ENCODE results near the gene IL11RA. TPM values are rescaled to one million over a fixed set of nuclear protein-coding genes. Genes with fewer than 3 reads are reported as not detected.
A peak's percentile ranks its signal among the peaks of the same experiment; 100 is the strongest.

The IL11RA gene
- total and polyA plus RNA-seq, 2 of the 8 experiments (the other 6 are each of a cell fraction or from before 2014, with no cell fraction given) = 5.5 to 9.1 TPM

DNA sequence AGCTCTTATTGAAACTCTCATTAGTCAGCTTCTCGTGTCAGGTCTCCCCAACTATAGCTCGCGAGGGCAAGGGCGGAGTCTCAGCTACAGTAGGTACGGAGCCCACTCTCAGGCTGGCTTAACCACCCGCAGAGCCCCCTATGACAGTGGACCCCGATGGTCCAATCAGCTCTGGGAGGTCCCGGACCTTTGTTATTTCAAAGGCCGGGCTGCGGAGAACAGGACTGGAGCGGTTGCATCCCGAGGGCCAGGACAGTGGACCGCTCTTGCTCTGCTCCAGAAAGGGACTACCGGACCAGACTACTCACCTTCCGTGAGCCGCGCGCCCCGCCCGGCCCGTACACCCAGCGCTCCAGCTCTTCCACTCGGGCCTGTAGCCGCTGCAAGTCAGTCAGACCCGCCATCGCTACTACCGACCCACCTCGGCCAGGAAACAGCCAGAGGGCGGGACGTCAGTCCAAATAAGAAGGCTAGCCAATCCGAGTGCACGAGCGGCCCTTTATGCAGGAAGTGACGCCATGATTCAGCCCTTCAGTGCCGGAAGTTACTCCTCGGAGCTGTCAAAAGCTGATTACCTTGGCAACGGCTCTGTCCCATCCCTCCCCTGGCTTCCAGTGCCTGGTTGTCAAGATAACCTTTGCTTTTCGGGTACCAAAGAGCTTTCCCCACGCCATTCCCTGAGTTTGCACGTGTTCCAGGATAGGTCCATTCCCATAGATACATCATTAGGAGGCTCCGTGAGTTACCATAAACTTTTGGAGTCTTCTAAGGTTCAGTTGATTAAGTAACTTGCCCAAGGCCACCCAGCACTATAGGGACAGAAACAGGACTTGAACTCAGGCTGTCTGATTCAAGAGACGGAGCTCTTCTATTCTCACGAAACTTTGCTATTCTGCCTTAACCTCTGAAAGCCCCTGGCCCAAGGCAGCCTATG lies 31.7 kb upstream of the IL11RA start, which contains the start of gene DCTN3 (continued):
- TF ChIP-seq TEAD4 (IDR thresholded peaks at IDR 0.05; ENCODE audit: low read depth, low read length) (no peak), HDAC6 (IDR thresholded peaks at IDR 0.05; ENCODE audit: low read depth, low read length) (no peak), KDM5A (IDR thresholded peaks at IDR 0.05; ENCODE audit: low read length) (no peak), SAP30 (IDR thresholded peaks at IDR 0.05; ENCODE audit: insufficient read depth, insufficient replicate concordance, low read length) (no peak), SIX5 (IDR thresholded peaks at IDR 0.05; ENCODE audit: low read depth, low read length) (no peak), ASH2L (IDR thresholded peaks at IDR 0.05; ENCODE audit: low read length) (no peak), EZH2 (IDR thresholded peaks at IDR 0.05; ENCODE audit: low read depth, low read length, severe bottlenecking) (no peak), TAF1 (IDR thresholded peaks at IDR 0.05; ENCODE audit: low read depth, low read length) (peak; percentile 50; the same call in 1 of the 2 replicates), PHF8 (conservative IDR thresholded peaks at IDR 0.05; ENCODE audit: low read depth, low read length) (peak; percentile 44; the same call in 1 of the 2 replicates), RFX5 (IDR thresholded peaks at IDR 0.05; ENCODE audit: borderline replicate concordance, low read depth, low read length) (no peak), TBP (IDR thresholded peaks at IDR 0.05; ENCODE audit: low read depth, low read length) (no peak), EGR1 (IDR thresholded peaks at IDR 0.05; ENCODE audit: borderline replicate concordance, low read depth, low read length) (no peak), TAF7 (optimal IDR thresholded peaks at IDR 0.05; ENCODE audit: borderline replicate concordance, low read depth, low read length) (no peak), HDAC2 (IDR thresholded peaks at IDR 0.05; ENCODE audit: borderline replicate concordance in 1 of 2, low read depth in 2 of 2, low read length in 2 of 2) (no peak), RAD21 (IDR thresholded peaks at IDR 0.05 in 1 of 2, conservative IDR thresholded peaks at IDR 0.05 in 1 of 2; ENCODE audit: low read depth in 2 of 2, low read length in 2 of 2) (no peak), GABPA (IDR thresholded peaks at IDR 0.05; ENCODE audit: borderline replicate concordance, insufficient read depth, low read length) (peak; percentile 92; the same call in 1 of the 2 replicates), BRCA1 (IDR thresholded peaks at IDR 0.05; ENCODE audit: low read depth, low read length) (no peak), CBX8 (IDR thresholded peaks at IDR 0.05; ENCODE audit: borderline replicate concordance, low read depth, low read length) (no peak), MAFK (IDR thresholded peaks at IDR 0.05; ENCODE audit: low read depth, low read length) (no peak)
- TF ChIP-seq, protein P1, sequence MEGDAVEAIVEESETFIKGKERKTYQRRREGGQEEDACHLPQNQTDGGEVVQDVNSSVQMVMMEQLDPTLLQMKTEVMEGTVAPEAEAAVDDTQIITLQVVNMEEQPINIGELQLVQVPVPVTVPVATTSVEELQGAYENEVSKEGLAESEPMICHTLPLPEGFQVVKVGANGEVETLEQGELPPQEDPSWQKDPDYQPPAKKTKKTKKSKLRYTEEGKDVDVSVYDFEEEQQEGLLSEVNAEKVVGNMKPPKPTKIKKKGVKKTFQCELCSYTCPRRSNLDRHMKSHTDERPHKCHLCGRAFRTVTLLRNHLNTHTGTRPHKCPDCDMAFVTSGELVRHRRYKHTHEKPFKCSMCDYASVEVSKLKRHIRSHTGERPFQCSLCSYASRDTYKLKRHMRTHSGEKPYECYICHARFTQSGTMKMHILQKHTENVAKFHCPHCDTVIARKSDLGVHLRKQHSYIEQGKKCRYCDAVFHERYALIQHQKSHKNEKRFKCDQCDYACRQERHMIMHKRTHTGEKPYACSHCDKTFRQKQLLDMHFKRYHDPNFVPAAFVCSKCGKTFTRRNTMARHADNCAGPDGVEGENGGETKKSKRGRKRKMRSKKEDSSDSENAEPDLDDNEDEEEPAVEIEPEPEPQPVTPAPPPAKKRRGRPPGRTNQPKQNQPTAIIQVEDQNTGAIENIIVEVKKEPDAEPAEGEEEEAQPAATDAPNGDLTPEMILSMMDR (IDR thresholded peaks at IDR 0.05; ENCODE audit: control extremely low read depth in 1 of 3, insufficient read depth in 1 of 3, low read depth in 1 of 3, low read length in 3 of 3) = peak in 1 of 3 experiments; percentile 6; a peak in 1 of 4 replicates

Data from H1 (cell line).